HT1080 (cell line): ENCODE data around the gene LIG3. TPM values are rescaled to one million over a fixed set of nuclear protein-coding genes. Genes with fewer than 3 reads are reported as not detected.
"Not testable (repeated sequence)": the region's sequence is repeated elsewhere in the genome, so short reads cannot be mapped to it uniquely, and the experiment has no call there.

Experiments used
- DNase-seq: peaks from one replicate; pipeline ENCODE4 v3.0.0-alpha.2; 2015; ENCODE audit warnings: low read depth
- polyA plus RNA-seq, 2 experiments: library from polyadenylated mRNA; depleted of rRNA; stranded (reverse); fragments of >200 nt; gene quantifications; 2 replicates each; pipeline ENCODE4 v1.2.3, GENCODE V29; 2015
- total RNA-seq: library from RNA; depleted of rRNA; stranded (reverse); fragments of >200 nt; shearing (Covaris generic); gene quantifications from 2 replicates; pipeline ENCODE4 v1.2.3, GENCODE V29; 2014; rRNA removed

Gene LIG3
- total RNA-seq, result 39.1 and 39.5 TPM in 2 replicates
- 17.5 and 20.5 TPM in 2 replicates for polyA plus RNA-seq (2015; cell fraction: cytosol; rRNA removed)
- 47.7 and 56.8 TPM in 2 replicates for polyA plus RNA-seq (2015; cell fraction: nucleus; rRNA removed)

- peak; percentile 92 for DNase-seq
These were observed at the start of gene LIG3 for GRCh38 chr17:34980353-34980680. Gene LIG3, plus strand, starts transcription at chr17:34980512. Its CDS starts 2,494 bp downstream, at chr17:34983006.

GRCh38 chr17:34950780-34951179 lies 29.5 kb upstream of the LIG3 start:
- DNase-seq, result not testable (repeated sequence)

- DNase-seq, result no peak
These were observed 21.9 kb upstream of the LIG3 start for GRCh38 chr17:34958438-34958837.

- peak; percentile 88 for DNase-seq
These were observed 19.0 kb upstream of the LIG3 start, which contains the start of the genes CCT6B and ZNF830 for GRCh38 chr17:34961093-34961911. Gene CCT6B, minus strand, starts transcription at chr17:34961460. Its CDS starts 67 bp downstream, at chr17:34961393. Gene ZNF830, plus strand, starts transcription at chr17:34961540. Its CDS starts 27 bp downstream, at chr17:34961567.

DNA sequence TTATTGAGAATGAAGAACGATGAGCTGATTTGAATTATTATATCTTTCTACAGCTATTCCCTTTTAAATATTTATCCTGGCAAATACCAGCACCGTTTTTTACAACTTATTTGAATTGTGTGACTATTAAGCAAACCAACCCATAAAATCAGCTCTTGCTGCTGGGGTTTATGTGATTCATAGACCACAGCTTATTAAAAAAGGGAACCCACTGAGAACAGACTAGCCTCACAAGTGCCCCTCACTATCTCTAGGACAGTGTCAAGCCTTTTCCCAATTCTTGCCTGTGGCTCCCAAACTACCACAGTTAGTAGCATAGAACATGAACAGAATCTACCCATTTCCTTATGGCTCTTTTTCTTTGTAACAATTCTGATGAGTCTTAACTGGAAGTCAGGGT lies 6.1 kb upstream of the LIG3 start:
- no peak for DNase-seq

- DNase-seq, result no peak
These were observed 5.2 kb upstream of the LIG3 start for GRCh38 chr17:34974794-34975785.

- DNase-seq, result no peak
These were observed 1.2 kb upstream of the LIG3 start for GRCh38 chr17:34979153-34979552.

DNA sequence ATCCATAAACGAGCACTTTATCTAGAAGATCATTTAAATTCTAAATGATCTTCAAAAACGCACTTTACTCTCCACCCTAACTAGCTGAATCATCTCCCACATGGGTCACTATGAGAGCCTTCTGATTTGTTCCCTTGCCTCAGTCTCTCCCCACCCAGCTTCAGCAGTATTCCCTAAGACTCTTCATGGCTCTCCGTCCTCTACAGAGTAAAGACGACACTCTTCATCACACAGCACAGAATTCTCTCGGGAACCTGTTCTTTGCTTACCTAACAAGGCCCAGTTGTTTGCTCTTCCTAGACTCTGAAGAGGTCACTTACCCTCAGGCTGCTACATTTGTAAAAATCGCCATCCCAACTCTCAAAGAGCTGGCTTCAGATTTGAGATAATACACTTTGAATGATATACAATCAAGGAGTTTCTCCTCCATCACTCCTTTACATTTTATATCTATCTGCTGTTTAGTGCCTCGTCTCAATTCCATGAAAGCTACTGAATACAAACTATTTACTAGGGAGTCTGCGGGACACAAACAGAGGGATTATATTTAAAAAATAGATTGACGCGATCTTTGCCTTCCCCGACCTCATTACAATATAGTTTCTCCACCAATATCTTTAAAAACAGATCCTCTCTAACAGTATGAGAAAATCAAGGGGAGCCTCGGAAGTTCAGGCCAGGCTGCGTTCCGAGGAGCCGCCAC lies 511 bp upstream of the LIG3 start:
- DNase-seq, result no peak

GRCh38 chr17:34980681-34981537 lies 597 bp downstream of the LIG3 start:
- DNase-seq, result peak; percentile 73

DNA sequence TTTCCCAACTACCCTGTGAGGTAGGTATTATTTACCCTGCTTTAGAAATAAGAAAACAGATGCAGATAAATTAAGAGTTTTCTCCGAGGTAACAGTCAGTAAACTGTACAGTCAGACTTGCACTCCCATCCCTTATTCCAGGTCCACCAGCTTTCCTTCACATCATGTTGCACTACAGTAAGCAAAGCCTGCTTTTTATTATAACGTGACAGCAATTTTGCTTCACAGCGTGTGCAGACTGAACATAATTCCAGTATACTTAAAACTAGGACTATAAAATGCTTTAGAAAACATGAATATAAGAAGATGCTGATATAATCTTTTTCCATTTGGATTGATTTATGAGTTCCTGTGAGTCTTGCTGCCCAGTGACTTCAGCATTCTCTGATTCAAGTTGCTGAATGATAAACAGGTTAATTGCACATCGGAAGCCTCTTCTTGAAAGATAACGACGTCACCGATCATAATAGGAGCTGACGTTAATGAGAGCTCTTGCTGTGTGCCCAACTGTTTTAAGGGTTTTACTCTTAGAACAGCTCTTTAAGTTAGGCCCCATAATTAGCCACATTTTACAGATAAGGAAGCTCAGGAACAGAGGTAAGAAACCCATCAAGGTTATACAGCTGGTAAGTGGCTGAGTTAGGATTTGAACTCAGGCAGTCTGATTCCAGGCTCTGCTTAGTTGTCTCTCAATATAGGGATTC lies 1.4 kb downstream of the LIG3 start:
- no peak for DNase-seq

- DNase-seq, result no peak
These were observed 6.9 kb downstream of the LIG3 start for GRCh38 chr17:34987232-34987631.

DNA sequence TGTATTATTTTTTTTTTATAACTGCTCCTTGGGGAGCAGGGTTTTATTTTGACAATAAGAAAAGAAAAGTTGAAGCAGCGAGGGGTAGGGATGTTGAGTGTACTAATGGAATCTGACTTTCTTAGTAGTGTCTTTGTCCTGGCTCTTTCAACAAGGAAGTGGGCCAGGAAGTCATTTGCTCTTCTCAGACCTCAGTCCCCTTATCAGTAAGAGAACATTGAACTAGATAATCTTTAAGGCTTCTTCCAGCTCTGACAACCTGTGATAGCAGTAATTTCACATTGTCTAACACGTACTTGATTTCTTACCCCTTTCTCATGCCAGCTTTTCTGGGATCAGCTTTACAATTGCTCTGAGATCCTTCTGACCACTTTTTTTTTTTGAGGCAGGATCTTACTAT lies 8.3 kb downstream of the LIG3 start:
- no peak for DNase-seq

DNA sequence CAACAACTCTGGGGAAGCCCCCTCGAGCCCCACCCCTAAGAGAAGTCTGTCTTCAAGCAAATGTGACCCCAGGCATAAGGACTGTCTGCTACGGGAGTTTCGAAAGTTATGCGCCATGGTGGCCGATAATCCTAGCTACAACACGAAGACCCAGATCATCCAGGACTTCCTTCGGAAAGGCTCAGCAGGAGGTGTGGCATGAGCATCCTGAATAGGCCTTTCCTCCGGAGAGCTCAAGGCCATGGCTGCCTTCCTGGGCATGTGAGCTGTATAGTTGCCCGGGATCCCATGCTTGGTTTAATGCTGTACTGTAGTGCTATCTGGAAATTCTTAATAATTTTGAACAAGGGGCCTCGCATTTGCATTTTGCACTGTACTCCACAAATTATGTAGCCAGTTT lies 9.2 kb downstream of the LIG3 start:
- DNase-seq, result no peak

DNA sequence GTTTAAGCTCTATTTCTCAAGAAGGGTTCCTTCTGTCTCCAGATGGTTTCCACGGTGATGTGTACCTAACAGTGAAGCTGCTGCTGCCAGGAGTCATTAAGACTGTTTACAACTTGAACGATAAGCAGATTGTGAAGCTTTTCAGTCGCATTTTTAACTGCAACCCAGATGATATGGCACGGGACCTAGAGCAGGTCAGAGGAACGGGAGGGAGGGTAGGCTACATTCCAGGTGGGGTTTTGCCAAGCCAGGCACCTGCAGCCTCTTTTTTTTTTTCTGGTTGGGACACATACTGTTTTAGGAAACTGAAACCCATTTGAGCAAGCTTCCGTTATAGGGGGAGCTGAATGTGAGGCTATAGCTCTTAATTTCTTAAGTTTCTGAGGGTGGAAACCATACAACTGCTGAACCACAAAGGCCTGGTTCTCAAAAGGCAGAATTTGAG lies 10.6 kb downstream of the LIG3 start:
- no peak for DNase-seq

DNA sequence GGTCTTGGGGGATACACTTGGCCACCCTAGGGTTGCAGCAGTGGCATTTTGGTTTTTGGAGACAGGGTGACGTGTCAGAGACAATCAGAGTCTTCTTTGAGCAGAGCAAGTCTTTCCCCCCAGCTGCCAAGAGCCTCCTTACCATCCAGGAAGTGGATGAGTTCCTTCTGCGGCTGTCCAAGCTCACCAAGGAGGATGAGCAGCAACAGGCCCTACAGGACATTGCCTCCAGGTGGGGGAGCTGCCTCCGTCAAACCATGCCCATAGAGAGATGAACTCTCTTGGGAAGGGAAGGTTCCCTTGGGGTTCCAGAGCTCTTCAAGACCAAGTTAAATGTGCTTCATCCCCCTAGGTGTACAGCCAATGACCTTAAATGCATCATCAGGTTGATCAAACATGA lies 11.3 kb downstream of the LIG3 start:
- DNase-seq, result no peak

- no peak for DNase-seq
These were observed 12.7 kb downstream of the LIG3 start for GRCh38 chr17:34993031-34993430.

- DNase-seq, result no peak
These were observed 16.3 kb downstream of the LIG3 start for GRCh38 chr17:34996422-34997285.

- DNase-seq, result no peak
These were observed 17.1 kb downstream of the LIG3 start for GRCh38 chr17:34997355-34997862.
